ENCODE results near the gene CCDC50. TPM values are rescaled to one million over a fixed set of nuclear protein-coding genes. Genes with fewer than 3 reads are reported as not detected.

CCDC50 gene
- total RNA-seq, 4 donors from 2014 or later: 27.8 to 58.7 (median 34.5) TPM

GRCh38 chr3:191290311-191291025, 38.7 kb upstream of the CCDC50 start:
- intact Hi-C loops (cut with DNase I; ENCODE audit: low total_unique reads): no loop called here
- 35 to 44% methylated on average over 4 of the region's 4 CpGs for WGBS, 2 donors
- TF ChIP-seq POLR2A (IDR thresholded peaks at IDR 0.05): no peak
- no peak for TF ChIP-seq CTCF (IDR thresholded peaks at IDR 0.05)
- no peak for DNase-seq (ENCODE audit: low spot score in 2 of 2)
- H3K4me3 ChIP-seq (ENCODE audit: low read depth, poor library complexity, severe bottlenecking): no peak overlapping the region

GRCh38 chr3:191292243-191293015, 36.8 kb upstream of the CCDC50 start:
- no peak for DNase-seq (ENCODE audit: low spot score in 2 of 2)
- H3K4me3 ChIP-seq (ENCODE audit: low read depth, poor library complexity, severe bottlenecking): no peak overlapping the region
- 80 to 84% methylated on average over 5 of the region's 5 CpGs for WGBS, 2 donors
- intact Hi-C loops (cut with DNase I; ENCODE audit: low total_unique reads): no loop called here
- no peak for TF ChIP-seq POLR2A (IDR thresholded peaks at IDR 0.05)
- no peak for TF ChIP-seq CTCF (IDR thresholded peaks at IDR 0.05)

- no peak overlapping the region for H3K4me3 ChIP-seq (ENCODE audit: low read depth, poor library complexity, severe bottlenecking)
- TF ChIP-seq CTCF (IDR thresholded peaks at IDR 0.05) (no peak), POLR2A (IDR thresholded peaks at IDR 0.05) (no peak)
- WGBS, 2 donors: 91 to 97% methylated on average over 1 of the region's 1 CpG
- intact Hi-C loops (cut with DNase I; ENCODE audit: low total_unique reads): no loop called here
- no peak for DNase-seq (ENCODE audit: low spot score in 2 of 2)
Measured at GRCh38 chr3:191294291-191294690, 34.9 kb upstream of the CCDC50 start.

GRCh38 chr3:191296041-191296541, 33.1 kb upstream of the CCDC50 start:
- H3K4me3 ChIP-seq (ENCODE audit: low read depth, poor library complexity, severe bottlenecking): no peak overlapping the region
- no peak for DNase-seq (ENCODE audit: low spot score in 2 of 2)
- intact Hi-C loops (cut with DNase I; ENCODE audit: low total_unique reads): no loop called here
- WGBS, 2 donors: 69 to 70% methylated on average over 4 of the region's 4 CpGs
- TF ChIP-seq CTCF (IDR thresholded peaks at IDR 0.05) (no peak), POLR2A (IDR thresholded peaks at IDR 0.05) (no peak)

- no peak for DNase-seq (ENCODE audit: low spot score in 2 of 2)
- intact Hi-C loops (cut with DNase I; ENCODE audit: low total_unique reads): no loop called here
Measured at GRCh38 chr3:191298846-191299245, 30.3 kb upstream of the CCDC50 start.

More at GRCh38 chr3:191298846-191299245, 30.3 kb upstream of the CCDC50 start:
- TF ChIP-seq CTCF (IDR thresholded peaks at IDR 0.05) (no peak), POLR2A (IDR thresholded peaks at IDR 0.05) (no peak)
- no peak overlapping the region for H3K4me3 ChIP-seq (ENCODE audit: low read depth, poor library complexity, severe bottlenecking)

Data from lower leg skin (tissue), 4 donors.